Measurements from ENCODE around the gene CARD19.

Gene CARD19

DNA sequence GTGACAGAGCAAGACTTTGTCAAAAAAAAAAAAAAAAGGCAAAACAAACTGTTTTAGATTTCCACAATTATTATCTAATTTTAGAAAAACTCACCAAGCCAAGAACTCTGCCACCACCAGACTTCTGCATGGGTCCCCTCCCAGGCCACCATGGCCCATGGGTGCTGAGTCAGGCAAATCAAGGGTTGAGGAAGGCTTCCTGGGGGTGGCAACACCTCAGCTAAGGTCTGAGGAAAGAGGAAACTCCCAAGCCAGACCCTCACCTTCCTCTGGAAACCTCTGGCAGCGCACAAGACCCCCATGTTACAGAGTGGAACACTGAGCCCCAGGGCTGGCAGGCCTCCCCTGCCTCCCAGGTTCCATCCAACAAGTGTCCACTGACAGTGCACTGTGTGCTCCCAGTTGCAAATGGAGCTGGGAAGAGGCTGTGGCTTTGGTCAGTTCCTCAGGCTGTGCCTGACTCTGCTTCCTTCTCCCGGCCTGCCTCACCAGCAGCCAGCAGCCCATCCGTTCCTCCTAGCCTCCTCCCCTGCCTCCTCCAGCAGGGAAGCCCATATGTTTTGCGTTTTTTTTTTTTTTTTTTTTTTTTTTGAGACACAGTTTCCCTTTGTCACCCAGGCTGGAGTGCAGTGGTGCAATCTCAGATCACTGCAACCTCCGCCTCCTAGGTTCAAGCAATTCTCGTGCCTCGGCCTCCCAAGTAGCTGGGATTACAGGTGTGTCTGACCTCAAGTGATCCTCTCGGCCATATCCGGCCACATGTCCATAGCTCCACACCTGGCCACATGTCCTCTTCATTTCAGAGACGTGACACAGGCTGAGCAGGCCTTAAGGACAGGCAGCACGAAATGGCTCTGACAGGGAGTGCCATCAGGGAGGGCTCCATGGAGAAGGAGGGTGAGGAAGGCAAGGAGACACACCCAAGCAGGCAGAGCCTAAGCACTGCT, 41.0 kb upstream of the CARD19 start:
- Histone ChIP-seq H3K27ac (peak overlapping the region in 3 of 11 experiments; percentile 20 to 26 (median 23); a peak in 1 of 22 replicates), H3K4me2 (peak overlapping the region; percentile 56 to 85 (median 69))
- no peak for TF ChIP-seq Cebpa-rat (IDR thresholded peaks at IDR 0.05)

GRCh38 chr9:93057042-93057702, 38.8 kb upstream of the CARD19 start:
- no peak overlapping the region for H3K4me3 ChIP-seq
- no peak for TF ChIP-seq Cebpa-rat (IDR thresholded peaks at IDR 0.05)
- H3K27ac ChIP-seq = peak overlapping the region in 5 of 11 experiments; percentile 43 to 75 (median 71); a peak in 10 of 22 replicates
- H3K27me3 ChIP-seq = no peaks in the 10 kb centered on the region
- no peaks in the 10 kb centered on the region for H3K9me3 ChIP-seq (replicated peaks in 1 of 11)
- peaks cover 65 to 92% (median 87%) of the 10 kb centered on the region in 10 experiments for H3K4me1 ChIP-seq
- H3K36me3 ChIP-seq = no peaks in the 10 kb centered on the region
- 0 out of 22 replicates have a peak overlapping the region, but pooled peaks of 2 of the 11 experiments have one; percentile 3 to 50 for H3K9ac ChIP-seq
- peaks cover 0 to 6% (median 0%) of the 10 kb centered on the region in 11 experiments; a peak in 2 of 22 replicates for H4K20me1 ChIP-seq
- H3K4me2 ChIP-seq = peak overlapping the region in 7 of 11 experiments; percentile 27 to 97 (median 74); a peak in 13 of 22 replicates

More for the DNA sequence above, 41.0 kb upstream of the CARD19 start:
- Histone ChIP-seq H3K27me3 (no peaks in the 10 kb centered on the region), H3K36me3 (no peaks in the 10 kb centered on the region), H3K9me3 (replicated peaks in 1 of 11) (no peaks in the 10 kb centered on the region), H3K4me1 (peaks cover 43 to 73% (median 66%) of the 10 kb centered on the region in 10 experiments), H4K20me1 (no peaks in the 10 kb centered on the region; a peak in 1 of 22 replicates), H3K4me3 (no peak overlapping the region), H3K9ac (peak overlapping the region in 1 of 11 experiments; percentile 33; a peak in 3 of 22 replicates)

DNA sequence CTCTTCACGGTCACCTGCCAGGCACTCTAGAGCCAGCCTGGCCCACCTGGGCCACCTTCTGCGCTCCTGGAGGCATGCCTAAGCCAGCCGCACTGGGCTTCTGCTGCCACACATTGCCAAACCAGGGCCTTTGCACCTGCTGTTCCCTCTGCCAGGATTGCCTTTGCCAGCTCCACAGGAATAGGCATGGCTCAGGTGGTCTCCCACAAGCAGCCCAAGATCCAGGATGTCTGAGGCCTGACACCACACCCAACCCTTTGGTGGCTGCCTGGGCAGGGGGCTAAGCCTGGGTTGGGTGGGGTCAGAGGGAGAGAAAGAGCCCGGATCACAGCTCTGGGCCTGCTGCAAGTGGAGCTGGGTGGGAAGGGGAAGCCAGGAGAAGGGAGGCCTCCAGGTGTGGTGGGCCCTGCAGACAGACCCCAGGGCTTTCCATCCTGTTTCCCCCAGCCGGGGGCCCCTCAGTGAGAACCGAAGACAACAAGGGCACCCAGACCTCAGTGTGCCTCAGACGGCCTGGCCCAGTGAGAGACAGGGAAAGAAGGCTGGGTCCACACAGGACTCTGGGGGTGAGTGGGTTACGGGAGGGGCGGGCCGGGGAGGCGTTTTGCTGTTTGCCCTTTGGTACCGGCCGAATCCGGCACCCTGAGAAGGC, 38.2 kb upstream of the CARD19 start:
- H3K4me3 ChIP-seq = no peak overlapping the region

GRCh38 chr9:93058355-93059010, 37.5 kb upstream of the CARD19 start, which contains the start of gene SUSD3:
SUSD3 (plus strand) TSS chr9:93058701; CDS start chr9:93058743, 42 bp downstream.
- Histone ChIP-seq H3K36me3 (no peaks in the 10 kb centered on the region), H3K9me3 (replicated peaks in 1 of 11) (no peaks in the 10 kb centered on the region), H3K4me1 (peaks cover 70 to 96% (median 91%) of the 10 kb centered on the region in 10 experiments), H3K27me3 (no peaks in the 10 kb centered on the region), H3K27ac (peak within 1 kb of the TSS; percentile 12 to 89 (median 73); a peak in 21 of 22 replicates), H3K9ac (peak within 1 kb of the TSS; percentile 66 to 80 (median 73)), H3K4me2 (peak within 1 kb of the TSS; percentile 87 to 99 (median 94)), H3K4me3 (peak within 1 kb of the TSS; percentile 54 to 73 (median 62)), H4K20me1 (peaks cover 0 to 11% (median 0%) of the 10 kb centered on the region in 11 experiments; a peak in 2 of 22 replicates)
- no peak for TF ChIP-seq Cebpa-rat (IDR thresholded peaks at IDR 0.05)

More for the DNA sequence above, 38.2 kb upstream of the CARD19 start:
- Histone ChIP-seq H3K9me3 (replicated peaks in 1 of 11) (no peaks in the 10 kb centered on the region), H3K27me3 (no peaks in the 10 kb centered on the region), H3K9ac (peak overlapping the region in 4 of 11 experiments; percentile 41 to 52 (median 50); a peak in 5 of 22 replicates), H3K27ac (peak overlapping the region in 7 of 11 experiments; percentile 38 to 75 (median 66); a peak in 12 of 22 replicates), H4K20me1 (peaks cover 0 to 9% (median 0%) of the 10 kb centered on the region in 11 experiments; a peak in 2 of 22 replicates), H3K4me2 (peak overlapping the region in 9 of 11 experiments; percentile 24 to 97 (median 74); a peak in 16 of 22 replicates), H3K4me1 (peaks cover 70 to 96% (median 91%) of the 10 kb centered on the region in 10 experiments), H3K36me3 (no peaks in the 10 kb centered on the region)
- no peak for TF ChIP-seq Cebpa-rat (IDR thresholded peaks at IDR 0.05)

DNA sequence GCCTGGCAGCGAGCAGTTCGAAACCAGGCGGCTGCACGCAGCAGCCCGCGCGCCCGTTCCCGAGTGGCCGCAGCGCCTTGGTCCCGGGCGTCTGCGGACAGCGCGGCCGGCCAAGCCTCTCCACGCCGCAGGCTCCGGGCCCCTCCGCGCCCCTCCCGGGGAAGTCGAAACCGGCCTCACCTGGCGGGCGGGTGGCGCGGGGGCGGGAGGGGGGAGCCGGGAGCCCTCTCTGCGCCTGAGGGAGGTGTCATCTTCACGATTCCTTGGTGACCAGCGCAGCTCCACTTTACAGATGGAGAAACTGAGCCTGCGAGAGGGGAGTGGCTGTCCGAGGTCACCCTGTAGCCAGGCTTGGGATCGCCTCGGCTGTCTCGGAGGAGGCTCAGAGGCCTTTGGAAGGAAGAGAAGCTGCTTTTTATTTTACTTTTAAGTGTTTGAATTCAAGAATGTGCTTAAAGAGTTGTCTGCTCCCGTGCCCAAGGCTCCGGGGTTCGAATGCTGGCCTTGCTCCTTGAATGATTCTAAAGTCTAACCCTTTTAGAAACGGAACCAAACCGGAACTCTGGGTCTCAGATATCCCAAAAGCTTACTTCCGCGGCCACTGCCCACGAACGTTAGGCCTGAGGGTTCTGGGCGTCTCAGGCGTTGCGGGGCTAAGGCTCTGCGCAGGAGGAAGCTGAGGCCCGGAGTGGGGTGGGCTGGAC, 36.9 kb upstream of the CARD19 start:
- H3K9me3 ChIP-seq (replicated peaks in 1 of 11) = no peaks in the 10 kb centered on the region
- H3K4me2 ChIP-seq = peak overlapping the region; percentile 87 to 99 (median 94)
- H3K4me1 ChIP-seq = peaks cover 70 to 96% (median 91%) of the 10 kb centered on the region in 10 experiments
- H3K27ac ChIP-seq = peak overlapping the region; percentile 12 to 89 (median 73); a peak in 21 of 22 replicates
- H3K9ac ChIP-seq = peak overlapping the region; percentile 66 to 80 (median 73)
- no peaks in the 10 kb centered on the region for H3K36me3 ChIP-seq
- H3K4me3 ChIP-seq = peak overlapping the region; percentile 54 to 73 (median 62)
- no peak for TF ChIP-seq Cebpa-rat (IDR thresholded peaks at IDR 0.05)
- no peaks in the 10 kb centered on the region for H3K27me3 ChIP-seq
- peaks cover 0 to 11% (median 0%) of the 10 kb centered on the region in 11 experiments; a peak in 2 of 22 replicates for H4K20me1 ChIP-seq

GRCh38 chr9:93059715-93060578, 36.1 kb upstream of the CARD19 start:
- peak overlapping the region; percentile 87 to 99 (median 94) for H3K4me2 ChIP-seq
- H3K4me3 ChIP-seq = peak overlapping the region; percentile 54 to 73 (median 62)
- H3K27ac ChIP-seq = peak overlapping the region; percentile 12 to 89 (median 73); a peak in 21 of 22 replicates

More at GRCh38 chr9:93059715-93060578, 36.1 kb upstream of the CARD19 start:
- Histone ChIP-seq H3K9ac (peak overlapping the region; percentile 54 to 80 (median 71)), H3K36me3 (no peaks in the 10 kb centered on the region), H4K20me1 (peaks cover 0 to 11% (median 0%) of the 10 kb centered on the region in 11 experiments; a peak in 2 of 22 replicates), H3K9me3 (replicated peaks in 1 of 11) (no peaks in the 10 kb centered on the region), H3K4me1 (peaks cover 70 to 96% (median 91%) of the 10 kb centered on the region in 10 experiments), H3K27me3 (no peaks in the 10 kb centered on the region)
- TF ChIP-seq Cebpa-rat (IDR thresholded peaks at IDR 0.05) = no peak
